ENCODE results near the gene PTPN9.

DNA sequence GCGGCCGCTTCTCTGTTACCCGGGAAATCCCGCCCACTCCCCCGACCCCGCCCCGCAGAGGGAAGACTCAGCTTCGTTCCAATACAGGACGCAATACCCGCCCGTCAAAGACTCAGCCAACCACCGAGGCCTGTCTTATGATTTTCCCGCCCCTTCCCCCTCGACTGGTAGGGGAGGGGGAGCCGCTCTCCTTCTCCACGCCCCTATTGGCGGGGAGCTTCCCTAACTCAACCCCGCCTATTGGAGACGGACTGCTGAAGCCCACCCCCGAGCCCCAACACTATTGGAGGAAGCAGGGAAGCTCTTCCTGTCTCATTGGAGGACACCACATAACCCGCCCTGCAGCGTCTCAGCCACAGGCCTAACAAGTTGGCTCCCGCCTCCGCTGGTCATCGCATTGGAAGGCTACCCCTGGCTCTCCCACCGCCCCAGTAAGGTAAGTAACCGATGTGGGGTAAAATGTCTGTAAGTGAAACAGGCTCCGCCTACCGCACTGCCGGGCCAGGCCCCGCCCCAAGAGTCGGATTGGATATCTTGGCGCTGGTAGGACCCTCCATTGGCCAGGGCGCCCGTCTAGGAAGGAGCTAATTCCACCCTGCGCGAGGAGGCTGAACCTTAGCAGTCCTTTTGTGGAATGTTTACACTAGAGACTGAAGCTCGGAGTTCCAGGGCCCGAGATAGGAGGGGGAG lies 127.3 kb downstream of the PTPN9 start, which contains the start of gene SIN3A:
- TF ChIP-seq, protein P1, sequence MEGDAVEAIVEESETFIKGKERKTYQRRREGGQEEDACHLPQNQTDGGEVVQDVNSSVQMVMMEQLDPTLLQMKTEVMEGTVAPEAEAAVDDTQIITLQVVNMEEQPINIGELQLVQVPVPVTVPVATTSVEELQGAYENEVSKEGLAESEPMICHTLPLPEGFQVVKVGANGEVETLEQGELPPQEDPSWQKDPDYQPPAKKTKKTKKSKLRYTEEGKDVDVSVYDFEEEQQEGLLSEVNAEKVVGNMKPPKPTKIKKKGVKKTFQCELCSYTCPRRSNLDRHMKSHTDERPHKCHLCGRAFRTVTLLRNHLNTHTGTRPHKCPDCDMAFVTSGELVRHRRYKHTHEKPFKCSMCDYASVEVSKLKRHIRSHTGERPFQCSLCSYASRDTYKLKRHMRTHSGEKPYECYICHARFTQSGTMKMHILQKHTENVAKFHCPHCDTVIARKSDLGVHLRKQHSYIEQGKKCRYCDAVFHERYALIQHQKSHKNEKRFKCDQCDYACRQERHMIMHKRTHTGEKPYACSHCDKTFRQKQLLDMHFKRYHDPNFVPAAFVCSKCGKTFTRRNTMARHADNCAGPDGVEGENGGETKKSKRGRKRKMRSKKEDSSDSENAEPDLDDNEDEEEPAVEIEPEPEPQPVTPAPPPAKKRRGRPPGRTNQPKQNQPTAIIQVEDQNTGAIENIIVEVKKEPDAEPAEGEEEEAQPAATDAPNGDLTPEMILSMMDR (IDR thresholded peaks at IDR 0.05): no peak
- TF ChIP-seq EZH2 (IDR thresholded peaks at IDR 0.05): no peak
- TF ChIP-seq EZH2phosphoT487 (IDR thresholded peaks at IDR 0.05): no peak

Data from neural progenitor cell (in vitro differentiated cells).